GM12892 (cell line): ENCODE measurements around the gene ZNF587B.

Experiments used
- POLR2A ChIP-seq: IDR thresholded peaks from 2 replicates; pipeline ENCODE4 v1.6.1; 2011; ENCODE audit warnings: low read depth, low read length, control low read depth
- POLR2AphosphoS5 ChIP-seq: IDR thresholded peaks from 2 replicates; pipeline ENCODE4 v1.6.1; 2011; ENCODE audit warnings: low read depth, low read length, control low read depth
- TAF1 ChIP-seq: IDR thresholded peaks from 2 replicates; pipeline ENCODE4 v1.6.1; 2011; ENCODE audit warnings: low read depth, mild to moderate bottlenecking, control low read depth, low read length, borderline replicate concordance

GRCh38 chr19:57888107-57888559 lies 58.0 kb downstream of the ZNF587B start:
- TF ChIP-seq POLR2AphosphoS5 (no peak), TAF1 (no peak), POLR2A (no peak)
